ENCODE data around the gene ZNF747. TPM values are rescaled to one million over a fixed set of nuclear protein-coding genes. Genes with fewer than 3 reads are reported as not detected.

Gene ZNF747
- total RNA-seq = 8.9 TPM
- long read RNA-seq, transcript ZNF747-201 (2 exons, 3,936 nt) = major isoform, 6 of 24 reads
- long read RNA-seq, transcript ZNF747-202 (2 exons, 3,504 nt) = minor isoform, 5 of 24 reads
- long read RNA-seq, partial matches to known transcripts = 0 of 24 reads
- long read RNA-seq, other reads (novel, unspliced or antisense) = 9 of 24 reads

DNA sequence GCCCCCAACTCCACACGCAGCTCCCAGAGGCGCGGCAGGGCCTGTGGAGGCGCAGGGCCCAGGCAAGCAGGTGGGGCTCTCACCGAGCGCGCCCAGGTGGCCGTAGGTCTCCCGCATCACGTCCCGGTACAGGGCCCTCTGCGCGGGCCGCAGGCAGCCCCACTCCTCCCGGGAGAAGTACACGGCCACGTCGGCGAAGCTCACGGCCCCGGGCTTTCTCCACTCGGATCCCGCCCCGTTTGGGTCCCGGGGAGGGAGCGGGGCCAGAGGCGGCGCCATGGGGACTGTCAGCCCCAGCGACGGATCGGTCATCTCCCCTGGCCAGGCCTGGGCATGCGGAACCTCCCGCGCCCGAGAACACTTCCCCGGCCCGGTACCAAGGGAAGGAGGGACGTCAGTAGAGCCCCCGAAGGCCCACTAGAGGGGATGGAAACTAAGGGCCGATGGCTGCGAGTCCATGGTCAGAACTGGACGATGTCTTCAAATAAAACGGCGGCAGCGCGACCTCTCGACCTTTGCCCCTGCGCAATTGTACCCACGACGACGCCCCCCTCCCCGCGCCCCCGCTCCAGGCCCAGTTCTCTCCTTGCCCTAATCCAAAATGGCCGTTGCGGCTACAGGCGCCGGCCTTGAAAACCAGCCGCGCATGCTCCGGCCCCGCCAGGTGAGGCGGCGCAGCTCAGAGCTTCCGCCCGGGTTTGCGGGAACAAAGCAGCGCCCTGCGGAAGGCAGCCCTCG lies at the start of gene ZNF747:
Gene ZNF747, minus strand, starts transcription at position 491 of the 738 bp plus-strand sequence. Its CDS starts 179 bp downstream, at position 312.
- intact Hi-C loops (cut with micrococcal nuclease) = no loop called here
- Histone ChIP-seq H3K27me3 (ENCODE audit: low read depth) (no peaks in the 10 kb centered on the region), H3K9me3 (replicated peaks) (no peaks in the 10 kb centered on the region), H3K4me1 (peaks cover 41% of the 10 kb centered on the region), H3K4me3 (peak within 1 kb of the TSS; percentile 93), H3K27ac (replicated peaks) (peak within 1 kb of the TSS; percentile 97), H3K36me3 (peaks cover 20% of the 10 kb centered on the region)
- DNase-seq = peak; percentile 94
- TF ChIP-seq, protein P1, sequence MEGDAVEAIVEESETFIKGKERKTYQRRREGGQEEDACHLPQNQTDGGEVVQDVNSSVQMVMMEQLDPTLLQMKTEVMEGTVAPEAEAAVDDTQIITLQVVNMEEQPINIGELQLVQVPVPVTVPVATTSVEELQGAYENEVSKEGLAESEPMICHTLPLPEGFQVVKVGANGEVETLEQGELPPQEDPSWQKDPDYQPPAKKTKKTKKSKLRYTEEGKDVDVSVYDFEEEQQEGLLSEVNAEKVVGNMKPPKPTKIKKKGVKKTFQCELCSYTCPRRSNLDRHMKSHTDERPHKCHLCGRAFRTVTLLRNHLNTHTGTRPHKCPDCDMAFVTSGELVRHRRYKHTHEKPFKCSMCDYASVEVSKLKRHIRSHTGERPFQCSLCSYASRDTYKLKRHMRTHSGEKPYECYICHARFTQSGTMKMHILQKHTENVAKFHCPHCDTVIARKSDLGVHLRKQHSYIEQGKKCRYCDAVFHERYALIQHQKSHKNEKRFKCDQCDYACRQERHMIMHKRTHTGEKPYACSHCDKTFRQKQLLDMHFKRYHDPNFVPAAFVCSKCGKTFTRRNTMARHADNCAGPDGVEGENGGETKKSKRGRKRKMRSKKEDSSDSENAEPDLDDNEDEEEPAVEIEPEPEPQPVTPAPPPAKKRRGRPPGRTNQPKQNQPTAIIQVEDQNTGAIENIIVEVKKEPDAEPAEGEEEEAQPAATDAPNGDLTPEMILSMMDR (IDR thresholded peaks at IDR 0.05; ENCODE audit: borderline replicate concordance) = peak; percentile 7

DNA sequence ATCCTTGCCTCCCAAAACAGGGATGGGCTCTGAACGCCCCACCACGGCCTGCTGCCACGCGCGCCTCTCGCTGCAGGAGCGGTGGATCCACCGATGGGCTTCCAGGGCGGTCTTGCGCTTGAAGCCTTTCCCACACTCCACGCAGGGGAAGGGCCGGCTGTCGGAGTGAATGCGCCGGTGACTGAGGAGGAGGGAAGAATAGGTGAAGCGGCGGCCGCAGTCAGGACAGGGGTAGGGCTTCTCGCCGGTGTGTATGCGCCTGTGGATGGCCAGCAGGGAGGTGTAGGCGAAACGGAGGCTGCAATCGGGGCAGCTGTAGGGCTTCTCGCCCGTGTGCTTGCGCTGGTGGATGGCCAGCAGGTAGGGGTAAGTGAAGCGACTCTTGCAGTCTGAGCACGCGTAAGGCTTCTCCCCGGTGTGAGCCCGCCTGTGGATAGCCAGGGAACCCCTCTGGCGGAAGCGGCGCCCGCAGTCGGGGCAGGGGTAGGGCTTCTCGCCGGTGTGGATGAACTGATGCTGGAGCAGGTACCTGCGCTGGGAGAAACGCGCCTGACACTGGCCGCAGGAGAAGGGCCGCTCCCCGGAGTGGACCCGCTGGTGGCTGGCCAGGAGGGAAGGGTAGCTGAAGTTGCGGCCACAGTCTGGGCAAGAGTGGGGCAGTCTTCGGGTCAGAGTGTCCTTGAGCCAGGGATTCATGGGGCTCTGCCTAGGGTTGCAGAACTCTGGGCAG lies 48.1 kb upstream of the ZNF747 start:
- Histone ChIP-seq H3K27me3 (ENCODE audit: low read depth) (no peaks in the 10 kb centered on the region), H3K4me3 (no peak overlapping the region), H3K4me1 (peaks cover 38% of the 10 kb centered on the region), H3K9me3 (replicated peaks) (no peaks in the 10 kb centered on the region), H3K27ac (replicated peaks) (no peak overlapping the region), H3K36me3 (peaks cover 55% of the 10 kb centered on the region)
- DNase-seq = no peak
- intact Hi-C loops (cut with micrococcal nuclease) = no loop called here
- TF ChIP-seq, protein P1 (IDR thresholded peaks at IDR 0.05; ENCODE audit: borderline replicate concordance) = no peak

DNA sequence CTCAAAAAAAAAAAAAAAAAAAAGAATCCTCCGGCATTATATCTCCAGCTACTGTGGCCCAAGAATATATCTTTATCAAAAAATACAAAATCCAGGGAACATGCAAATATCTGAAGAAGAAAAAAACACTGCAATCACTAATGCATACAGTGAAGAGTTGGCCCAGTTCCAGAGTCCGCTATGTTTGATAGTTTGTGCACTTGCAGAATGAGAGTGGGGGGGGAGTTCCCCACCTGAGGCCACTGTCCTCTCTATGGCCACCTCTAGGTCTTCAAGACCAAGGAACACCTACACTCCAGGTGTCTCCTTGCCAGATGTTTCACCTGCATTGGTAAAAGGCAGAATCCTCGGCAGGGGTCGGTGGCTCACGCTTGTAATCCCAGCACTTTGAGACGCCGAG lies 46.8 kb upstream of the ZNF747 start:
- Histone ChIP-seq H3K4me1 (peaks cover 33% of the 10 kb centered on the region), H3K36me3 (peaks cover 64% of the 10 kb centered on the region), H3K4me3 (no peak overlapping the region), H3K27ac (replicated peaks) (no peak overlapping the region), H3K27me3 (ENCODE audit: low read depth) (no peaks in the 10 kb centered on the region), H3K9me3 (replicated peaks) (no peaks in the 10 kb centered on the region)
- intact Hi-C loops (cut with micrococcal nuclease) = no loop called here
- no peak for DNase-seq
- TF ChIP-seq, protein P1 (IDR thresholded peaks at IDR 0.05; ENCODE audit: borderline replicate concordance) = no peak

DNA sequence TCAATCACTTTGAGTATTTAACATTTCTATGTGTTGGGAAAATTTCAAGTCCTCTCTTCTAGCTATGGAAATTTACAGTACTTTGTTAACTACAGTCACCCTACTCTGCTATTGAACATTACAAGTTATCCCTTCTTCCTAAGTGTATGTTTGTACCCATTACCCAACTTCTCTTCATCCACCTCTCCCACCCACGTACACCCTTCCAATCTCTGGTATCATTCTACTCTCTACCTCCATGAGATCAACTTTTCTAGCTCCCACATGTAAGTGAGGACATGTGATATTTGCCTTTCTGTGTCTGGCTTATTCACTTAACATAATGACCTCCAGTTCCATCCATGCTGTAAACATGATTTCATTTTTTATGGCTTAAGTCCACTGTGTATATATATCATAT lies 40.0 kb upstream of the ZNF747 start:
- H3K27ac ChIP-seq (replicated peaks) = no peak overlapping the region
- no peak overlapping the region for H3K4me3 ChIP-seq
- H3K4me1 ChIP-seq = peaks cover 29% of the 10 kb centered on the region
- TF ChIP-seq, protein P1 (IDR thresholded peaks at IDR 0.05; ENCODE audit: borderline replicate concordance) = no peak
- H3K27me3 ChIP-seq (ENCODE audit: low read depth) = no peaks in the 10 kb centered on the region
- no peak for DNase-seq
- no peaks in the 10 kb centered on the region for H3K9me3 ChIP-seq (replicated peaks)
- H3K36me3 ChIP-seq = peaks cover 27% of the 10 kb centered on the region
- intact Hi-C loops (cut with micrococcal nuclease) = no loop called here

DNA sequence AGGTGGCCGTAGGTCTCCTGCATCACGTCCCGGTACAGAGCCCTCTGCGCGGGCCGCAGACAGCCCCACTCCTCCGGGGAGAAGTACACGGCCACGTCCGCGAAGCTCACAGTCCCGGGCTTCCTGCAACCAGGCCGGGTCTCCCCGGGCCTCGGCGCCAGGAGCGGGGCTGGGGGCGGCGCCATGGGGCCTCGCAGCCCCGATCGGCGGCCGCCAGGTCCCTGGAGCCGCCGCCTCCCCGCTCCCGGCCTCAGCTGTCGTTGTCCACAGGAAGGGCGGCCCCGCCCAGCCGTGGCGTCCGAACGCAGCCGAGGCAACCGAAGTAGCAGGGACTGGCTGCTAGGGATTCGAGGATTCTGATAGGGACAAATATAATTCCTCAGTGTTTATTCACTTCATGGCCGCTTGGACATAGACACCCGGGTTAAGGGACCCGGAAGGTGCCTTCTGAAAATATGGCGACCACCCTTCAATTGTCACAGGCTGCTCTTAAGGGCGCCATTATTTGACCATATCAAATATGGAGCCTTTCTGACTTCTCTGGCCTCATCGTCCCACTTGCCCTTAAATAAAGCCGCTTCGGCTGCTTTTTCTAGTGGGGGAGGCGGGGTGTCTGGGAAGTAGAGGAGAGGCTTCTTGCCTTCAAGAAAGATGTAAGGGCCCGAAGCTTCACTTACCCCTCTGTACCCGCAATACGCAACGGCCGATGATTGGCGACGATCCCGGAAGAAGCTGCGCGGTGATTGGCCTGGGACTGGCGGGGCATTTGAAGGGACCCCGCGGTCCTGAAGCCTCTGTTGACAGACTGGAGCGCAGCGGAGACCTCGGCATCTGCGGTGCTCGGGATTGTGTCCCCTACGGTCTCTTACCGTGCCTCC lies 37.0 kb upstream of the ZNF747 start, which contains the start of gene ZNF688:
Gene ZNF688, minus strand, starts transcription at position 270 of the 878 bp plus-strand sequence. Its CDS starts 85 bp downstream, at position 185.
- Histone ChIP-seq H3K27me3 (ENCODE audit: low read depth) (no peaks in the 10 kb centered on the region), H3K9me3 (replicated peaks) (no peaks in the 10 kb centered on the region), H3K4me3 (peak within 1 kb of the TSS; percentile 84), H3K4me1 (peaks cover 36% of the 10 kb centered on the region), H3K27ac (replicated peaks) (peak within 1 kb of the TSS; percentile 99), H3K36me3 (no peaks in the 10 kb centered on the region)
- TF ChIP-seq, protein P1 (IDR thresholded peaks at IDR 0.05; ENCODE audit: borderline replicate concordance) = no peak
- DNase-seq = peak; percentile 94
- intact Hi-C loops (cut with micrococcal nuclease) = no loop called here

Measured in left ventricle myocardium inferior (tissue), 1 donor.